ENCODE results near the gene UBE3D. TPM values are rescaled to one million over a fixed set of nuclear protein-coding genes. Genes with fewer than 3 reads are reported as not detected.

The UBE3D gene
- total RNA-seq (2021; ENCODE audit: unreplicated experiment) (11.0 TPM), Bru-seq, nascent RNA (percentile 71 among the genes with signal in this experiment), BruChase-seq, experiment 1, labeled RNA remaining after a 2-hour chase (percentile 70 among the genes with signal in this experiment), BruChase-seq, experiment 2, labeled RNA remaining after a 6-hour chase (percentile 62 among the genes with signal in this experiment)
- 7.1 TPM for polyA plus RNA-seq (2012; ENCODE audit: insufficient read length)
- long read RNA-seq, transcript UBE3D-203 (10 exons, 1,917 nt) = major isoform, 5 of 18 reads
- long read RNA-seq, partial matches to known transcripts = 4 of 18 reads
- long read RNA-seq, other reads (novel, unspliced or antisense) = 9 of 18 reads

GRCh38 chr6:83065511-83066192, at the start of gene UBE3D:
Gene UBE3D, minus strand, starts transcription at chr6:83065841. Its CDS starts 123 bp downstream, at chr6:83065718.
- ChIA-PET POLR2A (interaction anchor here (0.6 to 0.7 kb wide), 2 partner anchors 102 to 147 kb away, joined by 3 to 7 read pairs; no protein-coding TSS in a partner anchor), CTCF (interaction anchor here (0.6 to 1.7 kb wide), 4 partner anchors 10 to 1445 kb away, joined by 3 to 11 read pairs (median 4); no protein-coding TSS in a partner anchor)
- Histone ChIP-seq H3K27ac (ENCODE audit: low read length) (peak within 1 kb of the TSS; percentile 90), H3K36me3 (ENCODE audit: control insufficient read depth, insufficient read depth, low read length) (peaks cover 2% of the 10 kb centered on the region; the same call in 1 of the 2 replicates), H3K9me3 (ENCODE audit: control insufficient read depth, insufficient read depth, low read depth, low read length) (no peaks in the 10 kb centered on the region), H3K4me3 (ENCODE audit: low read depth in 2 of 2, low read length in 2 of 2) (peak within 1 kb of the TSS; percentile 85 to 97), H3K27me3 (ENCODE audit: control insufficient read depth, insufficient read depth, low read length) (no peaks in the 10 kb centered on the region), H3K4me1 (ENCODE audit: control insufficient read depth, insufficient read depth, low read length) (peaks cover 20% of the 10 kb centered on the region)
- DNase-seq (ENCODE audit: low read depth, low spot score) (no peak), ATAC-seq (peak; percentile 87)
- in situ Hi-C loops (cut with HindIII; ENCODE audit: low pct_unique_long_range_greater_than_20kb, low sequenced_read_pairs) = no loop called here
- BruUV-seq (replicated peaks) = no TSS peak
- intact Hi-C loops (cut with micrococcal nuclease; ENCODE audit: unreplicated experiment) = loop anchor here (5.0 to 10.0 kb wide), 3 partner anchors 132 to 447 kb away; partner anchors contain the start of gene PRSS35
- no peak for TF ChIP-seq REST (IDR thresholded peaks at IDR 0.05; ENCODE audit: insufficient read depth in 1 of 2, low read depth in 2 of 2, low read length in 1 of 2)
- peak; percentile 98 for TF ChIP-seq CTCF (IDR thresholded peaks at IDR 0.05)
- no peak for TF ChIP-seq TCF7L2 (IDR thresholded peaks at IDR 0.05; ENCODE audit: low read depth, low read length)
- peak; percentile 78; the same call in 1 of the 2 replicates for TF ChIP-seq POLR2AphosphoS5 (IDR thresholded peaks at IDR 0.05; ENCODE audit: low read depth, low read length)
- TF ChIP-seq SIN3A (IDR thresholded peaks at IDR 0.05; ENCODE audit: borderline replicate concordance, insufficient read depth, low read depth, low read length) = peak; percentile 63; the same call in 1 of the 2 replicates

- Histone ChIP-seq H3K4me1 (ENCODE audit: control insufficient read depth, insufficient read depth, low read length) (no peaks in the 10 kb centered on the region), H3K36me3 (ENCODE audit: control insufficient read depth, insufficient read depth, low read length) (peaks cover 2% of the 10 kb centered on the region; the same call in 1 of the 2 replicates), H3K4me3 (ENCODE audit: low read depth in 2 of 2, low read length in 2 of 2) (no peak overlapping the region), H3K27me3 (ENCODE audit: control insufficient read depth, insufficient read depth, low read length) (no peaks in the 10 kb centered on the region), H3K9me3 (ENCODE audit: control insufficient read depth, insufficient read depth, low read depth, low read length) (no peaks in the 10 kb centered on the region), H3K27ac (ENCODE audit: low read length) (no peak overlapping the region)
- no peak for DNase-seq (ENCODE audit: low read depth, low spot score)
- no TSS peak for BruUV-seq (replicated peaks)
- ChIA-PET POLR2A (no interaction called here), CTCF (no interaction called here)
- TF ChIP-seq CTCF (IDR thresholded peaks at IDR 0.05) (no peak), REST (IDR thresholded peaks at IDR 0.05; ENCODE audit: insufficient read depth in 1 of 2, low read depth in 2 of 2, low read length in 1 of 2) (no peak), POLR2AphosphoS5 (IDR thresholded peaks at IDR 0.05; ENCODE audit: low read depth, low read length) (no peak), SIN3A (IDR thresholded peaks at IDR 0.05; ENCODE audit: borderline replicate concordance, insufficient read depth, low read depth, low read length) (no peak), TCF7L2 (IDR thresholded peaks at IDR 0.05; ENCODE audit: low read depth, low read length) (no peak)
- in situ Hi-C loops (cut with HindIII; ENCODE audit: low pct_unique_long_range_greater_than_20kb, low sequenced_read_pairs) (no loop called here), intact Hi-C loops (cut with micrococcal nuclease; ENCODE audit: unreplicated experiment) (no loop called here)
- no peak for ATAC-seq
Observed at GRCh38 chr6:83114164-83114563, 48.5 kb upstream of the UBE3D start.
